IPS-20b (cell line): ENCODE results near the gene EIF4B.

ENCODE experiments used
- H3K27ac ChIP-seq: one replicate; pipeline ENCODE4 v1.5.1; 2013; ENCODE audit warnings: low read length
- H3K27me3 ChIP-seq: 2 replicates; pipeline ENCODE4 v1.6.1; 2013; ENCODE audit warnings: mild to moderate bottlenecking, low read length, inconsistent platforms; ENCODE audit not compliant: insufficient read depth
- H3K36me3 ChIP-seq: 2 replicates; pipeline ENCODE4 v1.6.1; 2013; ENCODE audit warnings: low read depth, mild to moderate bottlenecking, inconsistent platforms, low read length, moderate library complexity; ENCODE audit not compliant: insufficient read depth
- H3K4me1 ChIP-seq: 2 replicates; pipeline ENCODE4 v1.6.1; 2013; ENCODE audit warnings: mild to moderate bottlenecking, control low read depth, inconsistent platforms, low read length, moderate library complexity; ENCODE audit not compliant: insufficient read depth
- H3K4me3 ChIP-seq: 2 replicates; pipeline ENCODE4 v1.5.1; 2013; ENCODE audit warnings: mild to moderate bottlenecking, low read length, inconsistent platforms
- H3K9ac ChIP-seq: 2 replicates; pipeline ENCODE4 v1.6.1; 2013; ENCODE audit warnings: low read depth, mild to moderate bottlenecking, inconsistent platforms, low read length, moderate library complexity
- H3K9me3 ChIP-seq: 2 replicates; pipeline ENCODE4 v1.6.1; 2013; ENCODE audit warnings: mild to moderate bottlenecking, low read depth, low read length, inconsistent platforms; ENCODE audit not compliant: insufficient read depth

EIF4B gene

DNA sequence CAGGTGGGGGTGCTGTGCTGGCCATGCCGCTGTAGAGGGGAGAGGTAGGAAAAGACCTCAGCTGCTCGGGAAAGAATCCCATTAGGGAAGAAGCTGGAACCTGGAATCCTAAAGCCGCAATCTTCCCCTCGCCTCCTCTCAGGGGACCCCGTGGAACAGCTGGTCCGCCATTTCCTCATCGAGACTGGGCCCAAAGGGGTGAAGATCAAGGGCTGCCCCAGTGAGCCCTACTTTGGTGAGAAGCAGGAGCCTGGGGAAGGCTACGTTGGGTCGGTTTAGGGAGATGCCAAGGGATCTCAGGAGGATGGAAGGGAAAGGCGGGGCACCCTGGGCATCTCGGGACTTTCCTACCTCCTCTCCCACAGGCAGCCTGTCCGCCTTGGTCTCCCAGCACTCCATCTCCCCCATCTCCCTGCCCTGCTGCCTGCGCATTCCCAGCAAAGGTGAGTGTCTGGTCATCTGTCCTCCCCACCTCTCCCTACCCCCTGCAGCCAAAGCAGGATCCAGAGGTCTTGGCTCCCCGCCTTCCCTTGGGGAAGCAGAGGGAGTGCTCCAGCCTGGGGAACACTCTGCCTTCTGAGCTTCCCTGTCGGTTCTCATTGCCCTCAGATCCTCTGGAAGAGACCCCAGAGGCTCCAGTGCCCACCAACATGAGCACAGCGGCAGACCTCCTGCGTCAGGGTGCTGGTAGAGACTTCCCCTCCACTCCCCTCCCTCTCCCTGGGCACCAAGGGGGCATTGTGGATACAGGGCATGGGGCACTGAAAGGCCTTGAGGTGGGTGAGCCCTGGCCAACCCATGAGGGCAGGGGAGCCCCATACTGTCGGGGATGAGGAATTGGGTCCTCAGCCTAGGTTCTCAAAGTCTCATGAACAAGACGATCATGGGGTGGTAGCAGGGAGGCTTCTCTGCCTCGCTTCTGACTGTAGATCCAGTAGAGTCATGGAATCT lies 56.0 kb downstream of the EIF4B start:
- H3K9me3 ChIP-seq = no peaks in the 10 kb centered on the region
- H3K36me3 ChIP-seq = no peaks in the 10 kb centered on the region
- no peaks in the 10 kb centered on the region for H3K4me1 ChIP-seq
- no peak overlapping the region for H3K4me3 ChIP-seq
- no peak overlapping the region for H3K9ac ChIP-seq
- no peak overlapping the region for H3K27ac ChIP-seq
- no peaks in the 10 kb centered on the region; the same call in 1 of the 2 replicates for H3K27me3 ChIP-seq

DNA sequence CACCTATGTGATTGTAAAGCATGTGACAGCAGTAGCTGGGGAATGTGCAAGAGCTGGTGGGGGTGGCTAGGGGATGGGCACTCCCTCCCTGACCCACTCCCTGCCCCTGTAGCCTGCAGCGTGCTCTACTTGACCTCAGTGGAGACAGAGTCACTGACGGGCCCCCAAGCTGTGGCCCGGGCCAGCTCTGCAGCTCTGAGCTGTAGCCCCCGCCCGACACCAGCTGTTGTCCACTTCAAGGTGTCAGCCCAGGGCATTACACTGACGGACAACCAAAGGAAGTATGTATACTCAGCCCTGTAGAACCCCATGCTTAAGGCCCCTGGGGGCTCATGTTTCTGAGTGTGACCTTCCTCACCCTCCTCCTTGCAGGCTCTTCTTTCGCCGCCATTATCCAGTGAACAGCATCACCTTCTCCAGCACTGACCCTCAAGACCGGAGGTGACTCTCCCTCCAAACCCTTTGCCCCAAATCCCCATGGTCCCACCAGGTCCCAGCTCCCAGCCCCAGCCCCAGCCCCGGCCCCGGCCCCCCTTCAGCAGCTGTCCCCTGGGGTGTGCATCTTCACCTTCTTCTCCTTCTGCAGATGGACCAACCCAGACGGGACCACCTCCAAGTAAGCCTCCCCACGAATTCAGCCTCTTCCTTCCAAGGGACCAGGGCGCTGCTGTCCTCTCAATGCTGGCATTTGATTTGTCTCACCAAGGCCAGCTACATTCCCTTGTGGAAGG lies 56.9 kb downstream of the EIF4B start:
- H3K27me3 ChIP-seq = no peaks in the 10 kb centered on the region; the same call in 1 of the 2 replicates
- no peaks in the 10 kb centered on the region for H3K9me3 ChIP-seq
- H3K9ac ChIP-seq = no peak overlapping the region
- no peaks in the 10 kb centered on the region for H3K36me3 ChIP-seq
- H3K4me3 ChIP-seq = no peak overlapping the region
- H3K27ac ChIP-seq = no peak overlapping the region
- no peaks in the 10 kb centered on the region for H3K4me1 ChIP-seq

DNA sequence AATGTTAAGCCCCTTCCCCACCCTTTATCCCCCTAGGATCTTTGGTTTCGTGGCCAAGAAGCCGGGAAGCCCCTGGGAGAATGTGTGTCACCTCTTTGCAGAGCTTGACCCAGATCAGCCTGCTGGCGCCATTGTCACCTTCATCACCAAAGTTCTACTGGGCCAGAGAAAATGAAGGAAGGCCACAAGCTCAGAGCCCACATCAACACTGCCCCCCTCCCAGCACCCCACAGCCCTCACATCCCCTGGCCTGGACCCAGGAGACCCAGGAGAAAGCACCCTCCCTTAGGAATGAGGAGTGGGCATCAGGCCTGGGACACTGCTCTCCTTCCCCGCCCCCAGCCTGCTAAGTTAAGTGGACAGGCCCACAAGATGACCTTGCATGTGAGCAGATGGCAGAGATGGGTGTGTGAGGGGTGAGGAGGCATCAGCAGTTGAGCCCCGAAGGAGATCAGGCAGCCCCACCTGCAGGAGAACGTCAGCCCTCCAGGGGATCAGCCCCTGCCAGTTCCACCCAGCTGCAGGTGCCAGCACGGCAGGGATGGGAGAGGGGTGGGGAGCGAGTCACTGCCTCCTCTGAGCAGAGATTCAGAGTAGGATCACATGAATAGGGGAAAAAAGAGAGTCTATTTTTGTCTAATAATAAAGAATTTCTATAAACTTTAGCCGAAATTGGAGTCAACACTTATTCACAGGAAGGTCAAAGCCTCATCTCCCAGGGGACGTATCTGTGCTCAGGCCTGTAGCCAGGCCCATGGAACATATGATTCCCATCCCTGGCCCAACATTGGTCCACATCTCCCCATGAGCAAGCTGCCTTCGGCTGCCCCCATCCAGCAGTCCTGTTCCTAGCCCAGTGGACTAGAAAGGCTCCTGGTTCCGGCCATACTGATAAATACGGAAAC lies 57.7 kb downstream of the EIF4B start:
- H3K27me3 ChIP-seq = no peaks in the 10 kb centered on the region
- no peaks in the 10 kb centered on the region for H3K9me3 ChIP-seq
- no peak overlapping the region for H3K4me3 ChIP-seq
- no peaks in the 10 kb centered on the region for H3K4me1 ChIP-seq
- no peaks in the 10 kb centered on the region for H3K36me3 ChIP-seq
- no peak overlapping the region for H3K9ac ChIP-seq
- no peak overlapping the region for H3K27ac ChIP-seq

DNA sequence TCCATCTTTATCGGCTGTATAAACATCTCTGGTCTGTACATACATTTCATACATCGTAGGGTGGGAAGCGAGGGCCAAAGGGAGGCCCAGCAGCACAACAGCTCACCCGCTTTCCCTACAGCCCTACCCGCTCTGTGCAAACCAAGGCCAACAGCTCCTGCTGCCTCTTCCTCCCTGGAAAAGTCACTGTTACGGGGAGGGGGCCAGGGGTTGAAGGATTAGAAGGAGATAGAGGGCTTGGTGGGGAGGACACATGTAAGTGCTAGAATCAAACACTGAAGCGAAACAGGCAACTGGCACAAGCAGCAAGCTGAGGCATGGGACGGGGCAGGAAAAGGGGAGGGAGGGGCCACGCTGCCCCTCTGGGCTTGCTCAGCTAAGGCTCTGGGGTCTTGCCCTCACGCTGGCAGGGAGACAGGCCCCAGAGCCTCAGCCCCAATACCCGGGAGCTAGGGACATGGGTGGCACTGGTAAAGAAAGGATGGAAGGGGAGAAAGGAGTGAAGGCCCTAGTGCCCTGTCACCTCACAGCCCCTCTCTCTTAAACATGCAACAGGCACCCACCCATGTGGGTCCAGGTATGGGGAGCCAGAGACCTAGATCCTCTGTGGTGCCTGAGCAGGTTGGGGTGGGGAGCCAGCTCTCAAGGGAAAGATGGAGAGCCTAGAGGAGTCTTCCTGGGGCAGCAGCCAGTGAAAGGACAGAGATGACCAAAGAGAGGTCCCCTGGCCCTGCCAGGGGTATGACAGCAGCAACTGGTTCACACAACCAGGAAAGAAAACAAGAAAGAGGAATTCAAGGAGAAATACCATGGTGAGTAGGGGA lies 58.6 kb downstream of the EIF4B start:
- H3K27ac ChIP-seq = no peak overlapping the region
- no peak overlapping the region for H3K4me3 ChIP-seq
- no peak overlapping the region for H3K9ac ChIP-seq
- no peaks in the 10 kb centered on the region; the same call in 1 of the 2 replicates for H3K4me1 ChIP-seq
- no peaks in the 10 kb centered on the region for H3K9me3 ChIP-seq
- no peaks in the 10 kb centered on the region for H3K27me3 ChIP-seq
- H3K36me3 ChIP-seq = no peaks in the 10 kb centered on the region

DNA sequence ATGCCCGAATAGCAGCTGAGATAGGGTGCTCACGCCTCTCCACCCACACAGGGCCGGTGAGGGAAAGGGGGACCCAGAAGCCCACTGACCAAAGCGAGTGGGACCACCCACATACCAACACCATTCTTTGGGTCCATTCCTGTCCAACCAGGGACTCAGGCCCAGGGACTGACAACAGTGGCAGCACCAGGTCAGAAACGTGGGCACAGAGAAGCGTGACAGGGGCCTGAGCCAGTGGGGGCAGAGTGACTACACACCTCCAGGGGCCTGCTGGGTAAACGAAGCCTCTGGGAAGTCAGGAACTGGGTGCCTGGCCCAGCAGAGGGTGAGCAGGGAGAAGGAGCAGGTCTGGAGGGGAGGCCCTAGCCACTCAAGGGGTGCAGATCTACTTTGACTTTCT lies 59.2 kb downstream of the EIF4B start:
- Histone ChIP-seq H3K36me3 (no peaks in the 10 kb centered on the region), H3K27me3 (no peaks in the 10 kb centered on the region), H3K4me3 (no peak overlapping the region), H3K9me3 (no peaks in the 10 kb centered on the region), H3K27ac (no peak overlapping the region), H3K9ac (no peak overlapping the region), H3K4me1 (no peaks in the 10 kb centered on the region; the same call in 1 of the 2 replicates)

DNA sequence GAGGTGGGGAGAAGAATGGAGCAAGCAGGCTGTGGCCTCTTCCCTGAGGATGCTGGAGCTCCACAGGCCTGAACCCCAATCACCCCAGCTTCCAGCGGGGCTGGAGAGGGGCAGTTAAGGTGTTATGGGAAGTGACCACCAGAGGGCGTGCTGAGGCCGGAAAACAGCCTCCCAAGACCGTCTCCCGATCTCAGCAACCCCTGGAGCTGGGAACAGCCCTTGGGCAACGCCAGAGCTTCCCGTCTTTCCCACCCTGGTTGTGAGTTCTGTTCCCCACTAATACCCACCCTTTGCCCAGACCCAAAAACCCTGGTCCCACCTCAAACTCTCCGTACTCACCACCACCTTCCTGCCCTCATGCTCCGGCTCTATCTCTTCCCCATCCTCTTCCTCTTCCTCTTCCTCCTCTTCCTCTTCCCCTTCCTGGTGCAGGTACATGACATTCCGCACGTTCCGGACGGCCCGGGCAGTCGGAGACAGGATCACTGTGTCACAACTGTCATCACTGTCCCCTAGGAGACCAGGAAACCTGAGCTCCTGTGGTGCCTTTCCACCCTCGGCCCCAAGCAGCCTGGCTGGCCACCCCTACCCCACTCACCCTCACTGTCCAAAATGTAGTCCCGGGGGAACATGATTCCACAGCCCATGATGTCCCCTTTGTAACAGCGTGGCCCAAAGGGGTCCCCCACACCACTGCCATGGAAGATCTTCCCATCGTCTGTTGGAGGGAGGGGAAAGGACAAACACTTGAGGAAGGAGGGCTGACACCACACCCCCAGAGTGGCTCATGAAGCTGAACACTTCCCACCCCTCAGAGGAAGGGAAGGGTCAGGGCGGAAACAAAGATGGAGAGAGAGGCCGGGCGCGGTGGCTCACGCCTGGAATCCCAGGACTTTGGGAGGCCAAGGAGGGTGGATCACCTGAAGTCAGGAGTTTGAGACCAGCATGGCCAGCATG lies 60.0 kb downstream of the EIF4B start:
- H3K27ac ChIP-seq = no peak overlapping the region
- no peak overlapping the region for H3K9ac ChIP-seq
- H3K27me3 ChIP-seq = no peaks in the 10 kb centered on the region
- H3K4me1 ChIP-seq = no peaks in the 10 kb centered on the region; the same call in 1 of the 2 replicates
- no peaks in the 10 kb centered on the region for H3K9me3 ChIP-seq
- H3K4me3 ChIP-seq = no peak overlapping the region
- no peaks in the 10 kb centered on the region for H3K36me3 ChIP-seq

DNA sequence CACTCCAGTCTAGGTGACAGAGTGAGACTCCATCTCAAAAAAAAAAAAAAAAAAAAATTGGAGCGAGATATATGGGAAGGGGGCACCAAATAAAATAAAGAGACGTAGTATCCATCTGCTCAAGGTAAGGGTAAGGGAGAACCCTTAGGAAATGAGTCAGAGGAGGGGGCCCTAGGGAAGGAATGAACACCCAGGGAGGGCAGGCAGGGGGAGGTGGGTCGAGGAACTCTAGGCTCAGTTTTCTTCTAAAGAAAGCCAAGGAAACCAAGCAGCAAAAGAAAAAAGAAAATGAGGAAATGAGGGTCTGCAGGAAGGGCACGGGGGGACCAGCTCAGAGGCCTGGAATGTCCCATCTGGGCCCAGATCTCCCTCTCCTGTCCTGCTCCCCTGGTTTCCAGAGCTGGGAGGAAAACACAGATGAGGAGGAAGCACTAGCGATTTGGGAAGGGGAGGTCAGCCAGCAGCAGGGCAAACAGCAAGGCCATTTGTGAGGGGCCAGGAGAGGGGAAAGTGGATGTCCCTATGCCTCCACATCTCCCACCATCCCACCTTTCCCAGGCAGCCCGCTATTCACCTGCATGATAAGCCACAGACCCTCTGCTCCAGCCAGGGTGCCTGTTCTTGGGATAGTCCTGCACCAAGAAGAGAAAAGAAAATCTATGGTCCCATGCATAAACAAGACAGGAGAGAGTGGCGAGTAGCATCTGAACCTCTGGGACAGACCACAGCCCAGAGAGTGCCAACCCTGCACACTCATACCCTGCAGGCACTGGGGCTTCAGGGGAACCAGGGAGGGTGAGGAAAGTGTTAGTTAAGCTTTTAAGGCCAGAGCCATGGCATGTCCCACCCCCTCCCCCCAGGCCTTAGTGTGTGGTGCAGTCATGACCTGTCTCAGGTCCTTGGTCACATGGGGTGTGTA lies 61.1 kb downstream of the EIF4B start:
- H3K9me3 ChIP-seq = no peaks in the 10 kb centered on the region
- H3K9ac ChIP-seq = no peak overlapping the region
- peaks cover 4% of the 10 kb centered on the region; the same call in 1 of the 2 replicates for H3K4me1 ChIP-seq
- no peak overlapping the region for H3K27ac ChIP-seq
- no peaks in the 10 kb centered on the region for H3K36me3 ChIP-seq
- no peaks in the 10 kb centered on the region for H3K27me3 ChIP-seq
- no peak overlapping the region for H3K4me3 ChIP-seq

DNA sequence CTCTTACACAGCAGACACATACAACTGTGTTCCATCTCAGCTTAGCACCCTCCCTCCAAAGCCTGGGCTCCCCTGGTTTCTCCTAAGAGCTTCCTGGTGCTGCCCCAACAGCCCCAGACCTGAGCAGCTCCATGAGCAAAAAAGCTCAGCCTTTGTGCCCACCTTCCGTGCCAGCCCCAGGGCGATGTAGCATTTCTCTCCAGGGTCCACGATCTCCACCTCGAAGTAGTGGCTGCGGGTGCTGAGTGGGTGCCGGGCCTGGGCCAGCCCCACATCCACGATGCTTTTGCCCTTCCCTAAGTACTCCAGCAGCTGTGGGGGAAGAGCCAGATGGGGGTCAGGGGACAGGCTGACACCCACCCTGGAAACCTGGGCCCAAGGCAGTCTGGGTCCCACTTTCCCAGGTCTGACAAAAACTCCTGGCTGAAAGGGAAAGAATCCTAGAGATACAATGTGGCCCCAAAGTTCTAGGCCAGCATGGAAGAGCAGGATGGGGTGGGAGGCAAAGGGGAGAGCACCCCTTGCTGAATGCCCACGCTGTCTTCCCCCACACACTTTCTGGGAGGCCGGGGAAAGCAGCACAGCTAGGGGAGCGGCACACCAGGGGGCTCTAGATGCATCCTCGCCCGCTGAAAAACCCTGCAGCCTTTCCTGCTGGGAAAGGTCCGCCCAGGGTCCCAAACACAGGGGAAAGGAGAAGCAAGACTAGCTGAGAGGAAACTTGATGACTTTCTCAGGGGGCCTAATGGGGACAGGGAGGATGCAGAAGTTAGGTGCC lies 61.9 kb downstream of the EIF4B start:
- Histone ChIP-seq H3K27ac (no peak overlapping the region), H3K9ac (no peak overlapping the region), H3K27me3 (no peaks in the 10 kb centered on the region), H3K4me1 (peaks cover 8% of the 10 kb centered on the region; the same call in 1 of the 2 replicates), H3K9me3 (no peaks in the 10 kb centered on the region), H3K36me3 (no peaks in the 10 kb centered on the region), H3K4me3 (no peak overlapping the region)
